Measurements from ENCODE around the gene CA10. TPM values are rescaled to one million over a fixed set of nuclear protein-coding genes. Genes with fewer than 3 reads are reported as not detected.

CA10 gene
- total RNA-seq (2022) (not detected in 2 replicates), Bru-seq, nascent RNA (percentile 0 among the genes with signal in this experiment), BruChase-seq, experiment 1, labeled RNA remaining after a 2-hour chase (percentile 3 among the genes with signal in this experiment), BruChase-seq, experiment 2, labeled RNA remaining after a 6-hour chase (percentile 1 among the genes with signal in this experiment)
- long read RNA-seq = 0 reads

GRCh38 chr17:52158450-52159042 is at the start of gene CA10:
Gene CA10, minus strand, starts transcription at chr17:52158714.
- Histone ChIP-seq H3K4me3 (ENCODE audit: low read depth, low read length) (no peak within 1 kb of the TSS), H3K27me3 (replicated peaks; ENCODE audit: control insufficient read depth, insufficient read depth, low read length) (no peaks in the 10 kb centered on the region), H3K36me3 (ENCODE audit: control insufficient read depth, insufficient read depth, low read length) (no peaks in the 10 kb centered on the region), H3K4me1 (no peaks in the 10 kb centered on the region), H3K9me3 (no peaks in the 10 kb centered on the region; the same call in 1 of the 2 replicates)
- ChIA-PET CTCF (no interaction called here), POLR2A (no interaction called here)
- TF ChIP-seq CTCF (IDR thresholded peaks at IDR 0.05; ENCODE audit: insufficient read depth in 1 of 2, low read depth in 1 of 2, low read length in 1 of 2, severe bottlenecking in 1 of 2, unreplicated experiment in 1 of 2) = no peak
- Mint-ChIP-seq H3K27ac (ENCODE audit: unreplicated experiment) (no peak within 1 kb of the TSS), H3K4me1 (ENCODE audit: low read depth, unreplicated experiment) (no peaks in the 10 kb centered on the region), H3K27me3 (ENCODE audit: insufficient read depth, unreplicated experiment) (peaks cover 4% of the 10 kb centered on the region), H3K9me3 (ENCODE audit: unreplicated experiment) (no peaks in the 10 kb centered on the region), H3K36me3 (ENCODE audit: insufficient read depth, unreplicated experiment) (no peaks in the 10 kb centered on the region), H3K4me3 (ENCODE audit: unreplicated experiment) (no peak within 1 kb of the TSS)
- intact Hi-C loops (cut with micrococcal nuclease; ENCODE audit: unreplicated experiment) = no loop called here
- DNase-seq = no peak
- no TSS peak for BruUV-seq (replicated peaks)

- POLR2A ChIA-PET = no interaction called here
- Mint-ChIP-seq H3K9me3 (ENCODE audit: unreplicated experiment) (no peaks in the 10 kb centered on the region), H3K27me3 (ENCODE audit: insufficient read depth, unreplicated experiment) (no peaks in the 10 kb centered on the region), H3K4me1 (ENCODE audit: low read depth, unreplicated experiment) (no peaks in the 10 kb centered on the region), H3K36me3 (ENCODE audit: insufficient read depth, unreplicated experiment) (no peaks in the 10 kb centered on the region), H3K4me3 (ENCODE audit: unreplicated experiment) (no peak overlapping the region), H3K27ac (ENCODE audit: unreplicated experiment) (no peak overlapping the region)
- Histone ChIP-seq H3K9me3 (no peaks in the 10 kb centered on the region), H3K4me3 (ENCODE audit: low read depth, low read length) (no peak overlapping the region), H3K4me1 (no peaks in the 10 kb centered on the region), H3K27me3 (replicated peaks; ENCODE audit: control insufficient read depth, insufficient read depth, low read length) (no peaks in the 10 kb centered on the region; the same call in 1 of the 2 replicates), H3K36me3 (ENCODE audit: control insufficient read depth, insufficient read depth, low read length) (no peaks in the 10 kb centered on the region)
- no peak for TF ChIP-seq CTCF (IDR thresholded peaks at IDR 0.05; ENCODE audit: insufficient read depth in 1 of 2, low read depth in 1 of 2, low read length in 1 of 2, severe bottlenecking in 1 of 2, unreplicated experiment in 1 of 2)
- no TSS peak for BruUV-seq (replicated peaks)
- CTCF ChIA-PET = no interaction called here
- DNase-seq = no peak
- intact Hi-C loops (cut with micrococcal nuclease; ENCODE audit: unreplicated experiment) = no loop called here
Observed at GRCh38 chr17:52207796-52208195, 49.3 kb upstream of the CA10 start.

GRCh38 chr17:52202520-52203080 is 44.1 kb upstream of the CA10 start:
- no peak for TF ChIP-seq CTCF (IDR thresholded peaks at IDR 0.05; ENCODE audit: insufficient read depth in 1 of 2, low read depth in 1 of 2, low read length in 1 of 2, severe bottlenecking in 1 of 2, unreplicated experiment in 1 of 2)
- DNase-seq = no peak
- intact Hi-C loops (cut with micrococcal nuclease; ENCODE audit: unreplicated experiment) = no loop called here
- ChIA-PET POLR2A (no interaction called here), CTCF (no interaction called here)
- H3K4me1 Mint-ChIP-seq (ENCODE audit: low read depth, unreplicated experiment) = no peaks in the 10 kb centered on the region
- no peaks in the 10 kb centered on the region for H3K36me3 Mint-ChIP-seq (ENCODE audit: insufficient read depth, unreplicated experiment)
- no peak overlapping the region for H3K27ac Mint-ChIP-seq (ENCODE audit: unreplicated experiment)
- H3K4me3 ChIP-seq (ENCODE audit: low read depth, low read length) = no peak overlapping the region
- peaks cover 5% of the 10 kb centered on the region for H3K27me3 Mint-ChIP-seq (ENCODE audit: insufficient read depth, unreplicated experiment)
- H3K9me3 Mint-ChIP-seq (ENCODE audit: unreplicated experiment) = no peaks in the 10 kb centered on the region
- no peaks in the 10 kb centered on the region for H3K4me1 ChIP-seq
- no peaks in the 10 kb centered on the region for H3K36me3 ChIP-seq (ENCODE audit: control insufficient read depth, insufficient read depth, low read length)
- no peak overlapping the region for H3K4me3 Mint-ChIP-seq (ENCODE audit: unreplicated experiment)
- no TSS peak for BruUV-seq (replicated peaks)
- no peaks in the 10 kb centered on the region for H3K9me3 ChIP-seq
- H3K27me3 ChIP-seq (replicated peaks; ENCODE audit: control insufficient read depth, insufficient read depth, low read length) = no peaks in the 10 kb centered on the region; the same call in 1 of the 2 replicates

Measured in Caco-2 (cell line).